ENCODE measurements around the gene TMEM134. TPM values are rescaled to one million over a fixed set of nuclear protein-coding genes. Genes with fewer than 3 reads are reported as not detected.

Gene TMEM134
- polyA plus RNA-seq, 2 of the 4 experiments (the other 2 are of a cell fraction) = 18.8 to 20.6 TPM

DNA sequence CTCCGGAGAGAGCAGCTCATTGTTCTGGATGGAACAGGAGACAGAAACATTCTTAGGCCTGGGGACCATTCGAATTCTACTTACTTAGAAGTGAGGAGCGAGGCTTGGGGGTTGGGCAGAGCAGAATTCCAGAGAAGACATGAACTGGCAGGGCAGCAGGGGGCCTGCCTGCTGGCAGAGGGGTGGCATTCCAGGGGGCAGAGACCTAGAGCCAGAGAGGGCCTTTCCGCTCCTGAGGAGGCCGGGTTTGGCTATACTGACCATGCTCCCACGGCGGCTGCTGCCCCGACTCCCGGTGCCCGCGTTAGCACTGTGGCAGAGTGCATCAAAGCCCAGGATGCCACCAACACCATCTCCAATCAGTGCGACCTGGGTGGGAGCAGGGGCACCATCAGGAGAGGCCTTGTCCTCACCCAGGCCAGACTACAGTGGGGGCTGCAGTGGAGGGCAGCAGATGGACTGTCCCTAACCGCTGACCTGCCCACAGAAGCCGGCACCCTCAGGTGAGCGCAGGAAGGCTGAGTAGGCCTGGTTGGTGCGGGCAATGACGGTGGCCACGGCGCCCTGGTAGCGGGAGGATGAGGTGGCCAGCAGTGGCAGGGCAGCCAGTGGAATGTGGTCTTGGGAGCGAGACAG lies 28.7 kb upstream of the TMEM134 start:
- Histone ChIP-seq H3K4me1 (no peaks in the 10 kb centered on the region), H3K9me3 (no peaks in the 10 kb centered on the region), H3K4me3 (no peak overlapping the region), H3K4me2 (no peak overlapping the region), H3K27ac (no peak overlapping the region)
- WGBS (ENCODE audit: missing lambda C conversion rate) = 93% methylated on average over 20 of the region's 21 CpGs
- CTCF ChIA-PET = no interaction called here
- POLR2A ChIA-PET = no interaction called here
- ATAC-seq = no peak
- no peak for TF ChIP-seq NFE2L2 (conservative IDR thresholded peaks at IDR 0.05; ENCODE audit: low read length)
- no peak for TF ChIP-seq CEBPB (IDR thresholded peaks at IDR 0.05)
- TF ChIP-seq RARB (CRISPR knock-in tag; IDR thresholded peaks at IDR 0.05) = no peak
- TF ChIP-seq ZFP36 (IDR thresholded peaks at IDR 0.05; ENCODE audit: borderline replicate concordance, partially characterized antibody) = no peak
- no peak for TF ChIP-seq MAZ (IDR thresholded peaks at IDR 0.05; ENCODE audit: borderline replicate concordance, low read depth, low read length)
- no peak for TF ChIP-seq MAFK (IDR thresholded peaks at IDR 0.05; ENCODE audit: partially characterized antibody)
- TF ChIP-seq, protein P1, sequence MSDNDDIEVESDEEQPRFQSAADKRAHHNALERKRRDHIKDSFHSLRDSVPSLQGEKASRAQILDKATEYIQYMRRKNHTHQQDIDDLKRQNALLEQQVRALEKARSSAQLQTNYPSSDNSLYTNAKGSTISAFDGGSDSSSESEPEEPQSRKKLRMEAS (IDR thresholded peaks at IDR 0.05) = no peak
- TF ChIP-seq HOXB5 (CRISPR knock-in tag; IDR thresholded peaks at IDR 0.05) = no peak
- FAIRE-seq = no peak
- no peak for DNase-seq (ENCODE audit: low read depth in 1 of 2, low spot score in 1 of 2)

DNA sequence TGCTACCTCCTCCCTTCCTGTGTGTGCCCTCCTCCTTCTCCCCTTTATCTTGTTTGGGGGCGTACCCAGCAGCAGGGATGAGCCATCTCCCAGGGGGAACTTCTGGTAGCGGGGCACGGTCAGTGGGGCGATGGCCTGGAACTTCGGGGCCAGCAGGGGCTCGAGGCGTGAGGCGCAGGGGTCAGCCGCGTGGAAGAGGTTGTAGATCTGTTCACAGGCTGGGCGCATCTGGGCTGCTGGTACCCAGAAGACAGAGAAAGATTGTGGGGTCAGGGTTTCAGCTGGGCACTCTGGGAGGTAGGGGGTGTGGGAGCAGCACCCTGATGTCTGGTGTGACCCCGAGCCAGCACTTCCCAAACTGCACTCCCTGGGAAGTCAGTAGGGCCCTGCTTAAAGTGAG lies 27.1 kb upstream of the TMEM134 start:
- FAIRE-seq (no peak), ATAC-seq (no peak), DNase-seq (ENCODE audit: low read depth in 1 of 2, low spot score in 1 of 2) (no peak)
- WGBS (ENCODE audit: missing lambda C conversion rate) = 96% methylated on average over 12 of the region's 12 CpGs
- no peaks in the 10 kb centered on the region for H3K9me3 ChIP-seq
- no peak for TF ChIP-seq NFE2L2 (conservative IDR thresholded peaks at IDR 0.05; ENCODE audit: low read length)
- TF ChIP-seq RFX5 (IDR thresholded peaks at IDR 0.05) = no peak
- TF ChIP-seq, protein P2, sequence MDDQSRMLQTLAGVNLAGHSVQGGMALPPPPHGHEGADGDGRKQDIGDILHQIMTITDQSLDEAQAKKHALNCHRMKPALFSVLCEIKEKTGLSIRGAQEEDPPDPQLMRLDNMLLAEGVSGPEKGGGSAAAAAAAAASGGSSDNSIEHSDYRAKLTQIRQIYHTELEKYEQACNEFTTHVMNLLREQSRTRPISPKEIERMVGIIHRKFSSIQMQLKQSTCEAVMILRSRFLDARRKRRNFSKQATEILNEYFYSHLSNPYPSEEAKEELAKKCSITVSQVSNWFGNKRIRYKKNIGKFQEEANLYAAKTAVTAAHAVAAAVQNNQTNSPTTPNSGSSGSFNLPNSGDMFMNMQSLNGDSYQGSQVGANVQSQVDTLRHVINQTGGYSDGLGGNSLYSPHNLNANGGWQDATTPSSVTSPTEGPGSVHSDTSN (IDR thresholded peaks at IDR 0.05) = no peak
- no peak for TF ChIP-seq BCL3 (IDR thresholded peaks at IDR 0.05)
- TF ChIP-seq, protein P3, sequence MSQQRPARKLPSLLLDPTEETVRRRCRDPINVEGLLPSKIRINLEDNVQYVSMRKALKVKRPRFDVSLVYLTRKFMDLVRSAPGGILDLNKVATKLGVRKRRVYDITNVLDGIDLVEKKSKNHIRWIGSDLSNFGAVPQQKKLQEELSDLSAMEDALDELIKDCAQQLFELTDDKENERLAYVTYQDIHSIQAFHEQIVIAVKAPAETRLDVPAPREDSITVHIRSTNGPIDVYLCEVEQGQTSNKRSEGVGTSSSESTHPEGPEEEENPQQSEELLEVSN (IDR thresholded peaks at IDR 0.05; ENCODE audit: borderline replicate concordance, low read depth) = no peak
- no peak for TF ChIP-seq CBX8 (IDR thresholded peaks at IDR 0.05)
- TF ChIP-seq EHMT2 (IDR thresholded peaks at IDR 0.05; ENCODE audit: low read depth) = no peak
- no peak for TF ChIP-seq POLR2A (IDR thresholded peaks at IDR 0.05; ENCODE audit: low read length)
- TF ChIP-seq CEBPB (IDR thresholded peaks at IDR 0.05) = no peak
- TF ChIP-seq FOXS1 (CRISPR knock-in tag; IDR thresholded peaks at IDR 0.05) = no peak
- no peak for TF ChIP-seq ZSCAN20 (CRISPR knock-in tag; IDR thresholded peaks at IDR 0.05)
- ChIA-PET CTCF (interaction anchor here (0.9 kb wide), 1 partner anchor 113 kb away, joined by 3 read pairs; no protein-coding TSS in a partner anchor), POLR2A (no interaction called here)
- H3K4me1 ChIP-seq = no peaks in the 10 kb centered on the region
- no peak overlapping the region for H3K4me3 ChIP-seq
- H3K27ac ChIP-seq = no peak overlapping the region
- H3K4me2 ChIP-seq = no peak overlapping the region

- 100% methylated on average over 6 of the region's 16 CpGs for WGBS (ENCODE audit: missing lambda C conversion rate)
- no peak for ATAC-seq
- no peak for TF ChIP-seq GATA3 (IDR thresholded peaks at IDR 0.05; ENCODE audit: borderline replicate concordance)
- no peak for TF ChIP-seq MAFK (IDR thresholded peaks at IDR 0.05; ENCODE audit: partially characterized antibody)
- no peak for DNase-seq (ENCODE audit: low read depth in 1 of 2, low spot score in 1 of 2)
- FAIRE-seq = no peak
- CTCF ChIA-PET = interaction anchor here (0.9 kb wide), 2 partner anchors 26 to 113 kb away, joined by 3 read pairs; no protein-coding TSS in a partner anchor
- Histone ChIP-seq H3K4me2 (no peak overlapping the region), H3K4me1 (no peaks in the 10 kb centered on the region), H3K4me3 (no peak overlapping the region), H3K9me3 (no peaks in the 10 kb centered on the region), H3K27ac (no peak overlapping the region)
- POLR2A ChIA-PET = no interaction called here
These were observed 26.4 kb upstream of the TMEM134 start for GRCh38 chr11:67495234-67496005.

All from A549 (cell line).